ENCODE data around the gene NSD1. TPM values are rescaled to one million over a fixed set of nuclear protein-coding genes. Genes with fewer than 3 reads are reported as not detected.

NSD1 gene
- total and polyA plus RNA-seq, 2 donors (not counting 1 experiment from before 2014, with no cell fraction given) = 19.3 to 52.8 TPM

DNA sequence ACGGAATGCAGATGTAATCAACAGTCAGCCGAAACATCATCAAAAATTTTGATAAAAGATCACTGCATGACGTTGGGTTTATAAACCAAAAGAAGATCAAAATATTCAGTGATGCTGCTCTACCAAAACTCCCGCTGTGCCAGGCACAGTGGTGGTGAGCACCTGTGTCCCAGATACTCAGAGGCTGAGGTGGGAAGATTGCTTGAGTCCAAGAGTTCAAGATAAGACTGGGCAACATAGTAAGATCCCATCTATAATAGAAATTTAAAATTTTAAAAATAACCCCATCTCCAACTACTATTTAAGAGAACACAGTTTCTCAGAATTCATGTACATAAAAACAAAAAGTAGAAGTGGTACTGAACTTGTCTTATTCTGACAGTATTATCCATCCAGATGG, 214.1 kb downstream of the NSD1 start:
- H4K20me1 ChIP-seq (ENCODE audit: control insufficient read depth, extremely low read depth, insufficient read depth, low read length) = no peaks in the 10 kb centered on the region
- no peak overlapping the region for H2AFZ ChIP-seq (ENCODE audit: low read length)

DNA sequence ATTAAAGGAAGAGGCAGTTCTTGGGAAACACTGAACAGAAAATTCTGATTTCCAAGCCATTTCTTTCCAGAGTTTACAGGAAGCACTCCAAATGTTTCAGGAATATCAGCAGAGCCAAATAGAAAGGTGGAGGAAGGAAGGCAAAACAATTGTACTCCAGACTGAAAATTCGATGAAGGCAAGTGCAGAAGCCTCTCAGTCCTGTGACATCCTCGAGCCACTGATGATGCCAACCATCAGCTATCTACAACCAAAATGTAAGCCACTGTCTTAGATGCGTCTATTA, 215.7 kb downstream of the NSD1 start:
- H3K4me2 ChIP-seq (ENCODE audit: extremely low read depth, insufficient read depth, low read length) = peak overlapping the region; percentile 40

More for the DNA sequence above, 214.1 kb downstream of the NSD1 start:
- TF ChIP-seq EZH2 (IDR thresholded peaks at IDR 0.05; ENCODE audit: low read length, missing control alignments) = no peak
- TF ChIP-seq, protein P1, sequence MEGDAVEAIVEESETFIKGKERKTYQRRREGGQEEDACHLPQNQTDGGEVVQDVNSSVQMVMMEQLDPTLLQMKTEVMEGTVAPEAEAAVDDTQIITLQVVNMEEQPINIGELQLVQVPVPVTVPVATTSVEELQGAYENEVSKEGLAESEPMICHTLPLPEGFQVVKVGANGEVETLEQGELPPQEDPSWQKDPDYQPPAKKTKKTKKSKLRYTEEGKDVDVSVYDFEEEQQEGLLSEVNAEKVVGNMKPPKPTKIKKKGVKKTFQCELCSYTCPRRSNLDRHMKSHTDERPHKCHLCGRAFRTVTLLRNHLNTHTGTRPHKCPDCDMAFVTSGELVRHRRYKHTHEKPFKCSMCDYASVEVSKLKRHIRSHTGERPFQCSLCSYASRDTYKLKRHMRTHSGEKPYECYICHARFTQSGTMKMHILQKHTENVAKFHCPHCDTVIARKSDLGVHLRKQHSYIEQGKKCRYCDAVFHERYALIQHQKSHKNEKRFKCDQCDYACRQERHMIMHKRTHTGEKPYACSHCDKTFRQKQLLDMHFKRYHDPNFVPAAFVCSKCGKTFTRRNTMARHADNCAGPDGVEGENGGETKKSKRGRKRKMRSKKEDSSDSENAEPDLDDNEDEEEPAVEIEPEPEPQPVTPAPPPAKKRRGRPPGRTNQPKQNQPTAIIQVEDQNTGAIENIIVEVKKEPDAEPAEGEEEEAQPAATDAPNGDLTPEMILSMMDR (conservative IDR thresholded peaks at IDR 0.05 in 1 of 2, IDR thresholded peaks at IDR 0.05 in 1 of 2; ENCODE audit: low read depth in 1 of 2, low read length in 2 of 2) = no peak
- Histone ChIP-seq H3K27me3 (ENCODE audit: control insufficient read depth, insufficient read depth, low read length) (no peaks in the 10 kb centered on the region), H3K36me3 (ENCODE audit: control insufficient read depth, insufficient read depth, low read length) (peaks cover 3% of the 10 kb centered on the region), H3K9ac (ENCODE audit: insufficient read depth, low read length) (no peak overlapping the region), H3K4me1 (ENCODE audit: control insufficient read depth, extremely low read depth, insufficient read depth, low read length) (peaks cover 9% of the 10 kb centered on the region), H3K9me3 (ENCODE audit: control insufficient read depth, insufficient read depth, low read depth, low read length) (no peaks in the 10 kb centered on the region), H3K27ac (ENCODE audit: insufficient read depth, low read length) (no peak overlapping the region), H3K79me2 (ENCODE audit: control insufficient read depth, insufficient read depth, low read length) (peaks cover 57% of the 10 kb centered on the region), H3K4me3 (replicated peaks in 1 of 4; ENCODE audit: control extremely low read depth in 1 of 4, insufficient read depth in 1 of 4, low read depth in 3 of 4, low read length in 4 of 4) (no peak overlapping the region), H3K4me2 (ENCODE audit: extremely low read depth, insufficient read depth, low read length) (peak overlapping the region; percentile 4)
- DNase-seq (ENCODE audit: low read depth in 2 of 2) = no peak

DNA sequence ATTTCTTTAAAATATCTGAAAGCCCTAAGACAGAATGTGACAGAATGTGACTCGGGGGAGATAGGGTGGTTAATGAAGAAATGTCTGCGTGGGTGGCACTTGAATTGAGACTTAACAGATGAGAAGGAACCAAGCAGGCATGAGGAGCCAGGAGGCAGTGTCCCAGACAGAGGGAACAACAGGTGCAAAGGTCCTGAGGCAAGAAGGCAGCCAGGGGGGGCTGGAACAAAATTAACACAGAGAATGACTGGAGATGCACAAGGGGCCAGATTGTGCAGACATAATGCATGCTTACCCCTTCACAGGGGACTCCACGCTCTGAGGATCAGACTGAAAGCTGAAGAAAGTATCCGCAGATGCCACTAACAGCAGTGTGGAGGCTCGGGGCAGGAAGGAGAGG, 216.2 kb downstream of the NSD1 start:
- H3K9me3 ChIP-seq (ENCODE audit: control insufficient read depth, insufficient read depth, low read depth, low read length) = no peaks in the 10 kb centered on the region
- no peak overlapping the region for H2AFZ ChIP-seq (ENCODE audit: low read length)
- H3K4me1 ChIP-seq (ENCODE audit: control insufficient read depth, extremely low read depth, insufficient read depth, low read length) = peaks cover 9% of the 10 kb centered on the region
- H4K20me1 ChIP-seq (ENCODE audit: control insufficient read depth, extremely low read depth, insufficient read depth, low read length) = no peaks in the 10 kb centered on the region
- H3K27ac ChIP-seq (ENCODE audit: insufficient read depth, low read length) = no peak overlapping the region
- DNase-seq (ENCODE audit: low read depth in 2 of 2) = no peak
- no peak overlapping the region for H3K9ac ChIP-seq (ENCODE audit: insufficient read depth, low read length)
- TF ChIP-seq, protein P1 (conservative IDR thresholded peaks at IDR 0.05 in 1 of 2, IDR thresholded peaks at IDR 0.05 in 1 of 2; ENCODE audit: low read depth in 1 of 2, low read length in 2 of 2) = no peak
- TF ChIP-seq EZH2 (IDR thresholded peaks at IDR 0.05; ENCODE audit: low read length, missing control alignments) = no peak
- peak overlapping the region in 2 of 4 experiments; percentile 97 to 99 for H3K4me3 ChIP-seq (replicated peaks in 1 of 4; ENCODE audit: control extremely low read depth in 1 of 4, insufficient read depth in 1 of 4, low read depth in 3 of 4, low read length in 4 of 4)
- H3K79me2 ChIP-seq (ENCODE audit: control insufficient read depth, insufficient read depth, low read length) = peaks cover 50% of the 10 kb centered on the region
- peaks cover 2% of the 10 kb centered on the region for H3K36me3 ChIP-seq (ENCODE audit: control insufficient read depth, insufficient read depth, low read length)
- H3K4me2 ChIP-seq (ENCODE audit: extremely low read depth, insufficient read depth, low read length) = peak overlapping the region; percentile 75
- no peaks in the 10 kb centered on the region for H3K27me3 ChIP-seq (ENCODE audit: control insufficient read depth, insufficient read depth, low read length)

More for the DNA sequence above, 215.7 kb downstream of the NSD1 start:
- H3K9ac ChIP-seq (ENCODE audit: insufficient read depth, low read length) = no peak overlapping the region
- H2AFZ ChIP-seq (ENCODE audit: low read length) = no peak overlapping the region
- H3K4me1 ChIP-seq (ENCODE audit: control insufficient read depth, extremely low read depth, insufficient read depth, low read length) = peaks cover 9% of the 10 kb centered on the region
- H3K36me3 ChIP-seq (ENCODE audit: control insufficient read depth, insufficient read depth, low read length) = peaks cover 2% of the 10 kb centered on the region
- no peak overlapping the region for H3K27ac ChIP-seq (ENCODE audit: insufficient read depth, low read length)
- H3K79me2 ChIP-seq (ENCODE audit: control insufficient read depth, insufficient read depth, low read length) = peaks cover 50% of the 10 kb centered on the region
- TF ChIP-seq, protein P1 (conservative IDR thresholded peaks at IDR 0.05 in 1 of 2, IDR thresholded peaks at IDR 0.05 in 1 of 2; ENCODE audit: low read depth in 1 of 2, low read length in 2 of 2) = no peak
- no peak for TF ChIP-seq EZH2 (IDR thresholded peaks at IDR 0.05; ENCODE audit: low read length, missing control alignments)
- no peak for DNase-seq (ENCODE audit: low read depth in 2 of 2)
- H4K20me1 ChIP-seq (ENCODE audit: control insufficient read depth, extremely low read depth, insufficient read depth, low read length) = no peaks in the 10 kb centered on the region
- no peaks in the 10 kb centered on the region for H3K27me3 ChIP-seq (ENCODE audit: control insufficient read depth, insufficient read depth, low read length)
- H3K9me3 ChIP-seq (ENCODE audit: control insufficient read depth, insufficient read depth, low read depth, low read length) = no peaks in the 10 kb centered on the region
- no peak overlapping the region for H3K4me3 ChIP-seq (replicated peaks in 1 of 4; ENCODE audit: control extremely low read depth in 1 of 4, insufficient read depth in 1 of 4, low read depth in 3 of 4, low read length in 4 of 4)

Other genes with a start within 250 kb of the NSD1 start
- gene HK3, start 234.4 kb upstream of the NSD1 start, total RNA-seq = under 0.01 TPM in 1 of 2 replicates, not detected in the other
- gene HK3, start 234.4 kb upstream of the NSD1 start, polyA plus RNA-seq = not detected in 2 replicates
- gene UIMC1, start 127.0 kb upstream of the NSD1 start, total RNA-seq = 36.2 and 36.7 TPM in 2 replicates
- gene UIMC1, start 127.0 kb upstream of the NSD1 start, polyA plus RNA-seq = 19.4 and 22.4 TPM in 2 replicates
- 12.8 and 14.9 TPM in 2 replicates for gene ZNF346, start 111.1 kb upstream of the NSD1 start, total RNA-seq
- gene ZNF346, start 111.1 kb upstream of the NSD1 start, polyA plus RNA-seq = 11.9 and 14.0 TPM in 2 replicates
- 12.6 and 13.6 TPM in 2 replicates for gene FGFR4, start 46.9 kb upstream of the NSD1 start, total RNA-seq
- gene FGFR4, start 46.9 kb upstream of the NSD1 start, polyA plus RNA-seq = 5.6 and 28.4 TPM in 2 replicates
- gene RAB24, start 169.9 kb downstream of the NSD1 start, total RNA-seq = 22.1 and 25.9 TPM in 2 replicates
- gene RAB24, start 169.9 kb downstream of the NSD1 start, polyA plus RNA-seq = 27.9 and 34.2 TPM in 2 replicates
- gene PRELID1, start 170.0 kb downstream of the NSD1 start, total RNA-seq = 56.8 and 64.2 TPM in 2 replicates
- gene PRELID1, start 170.0 kb downstream of the NSD1 start, polyA plus RNA-seq = 145 and 226 TPM in 2 replicates
- gene MXD3, start 178.1 kb downstream of the NSD1 start, total RNA-seq = 1.0 and 6.6 TPM in 2 replicates
- gene MXD3, start 178.1 kb downstream of the NSD1 start, polyA plus RNA-seq = 1.8 and 3.4 TPM in 2 replicates
- gene LMAN2, start 217.9 kb downstream of the NSD1 start, total RNA-seq = 294 and 396 TPM in 2 replicates
- gene LMAN2, start 217.9 kb downstream of the NSD1 start, polyA plus RNA-seq = 145 and 221 TPM in 2 replicates
- gene RGS14, start 224.2 kb downstream of the NSD1 start, total RNA-seq = 2.6 and 4.1 TPM in 2 replicates
- gene RGS14, start 224.2 kb downstream of the NSD1 start, polyA plus RNA-seq = 2.5 and 3.1 TPM in 2 replicates

All from fibroblast of lung (primary cell).